Pancreas (tissue), 10 donors: ENCODE data around the gene ERBB2. TPM values are rescaled to one million over a fixed set of nuclear protein-coding genes. Genes with fewer than 3 reads are reported as not detected.

ENCODE experiments used
- ATAC-seq, 4 donors: fragments of 200-7000 bp; cut with Tn5 transposase; one replicate each; pipeline versions ENCODE4 v1.8.0 to v1.9.1; 2020; ENCODE audit warnings: mild to moderate bottlenecking in 4 of 4, moderate library complexity in 4 of 4
- DNase-seq, 6 donors: peaks; one replicate each; pipeline ENCODE4 v3.0.0-alpha.2; 2020
- FAIRE-seq: peaks from 2 replicates; lab custom pipeline; 2012; peaks lifted over from hg19 to GRCh38; lab: Jason Lieb, UNC
- H3K27ac ChIP-seq, 4 donors: fragments of 200-600 bp; sonication (generic); 1 replicate in 3 of 4; 2 replicates in 1 of 4; pipeline versions ENCODE4 v1.5.0 to v1.8.0; 2020
- H3K27me3 ChIP-seq, 4 donors: fragments of 200-600 bp; one replicate each; pipeline ENCODE4 v1.8.0; 2021
- H3K36me3 ChIP-seq, 3 donors: fragments of 200-600 bp; sonication (generic) in 1 of 3; one replicate each; pipeline versions ENCODE4 v1.5.0 to v1.8.0; 2020 to 2021
- H3K4me1 ChIP-seq, 3 donors: fragments of 200-600 bp; one replicate each; pipeline ENCODE4 v1.8.0; 2021
- H3K4me3 ChIP-seq, 4 donors: fragments of 200-600 bp; sonication (generic) in 2 of 4; one replicate each; pipeline versions ENCODE4 v1.5.0 to v1.8.0; 2020 to 2021
- H3K9me3 ChIP-seq, 4 donors: fragments of 200-600 bp; one replicate each; pipeline ENCODE4 v1.8.0; 2021
- WGBS, 2 donors: extraction: QIAGEN DNeasy Blood & Tissue Kit; methylation state at CpG; one replicate each; pipeline ENCODE4 v1.1.7; 2013; 5-methylcytosine and 5-hydroxymethylcytosine counted together
- intact Hi-C, 3 donors: fragments of 100-400 bp; cut with DNase I; formaldehyde crosslinking; loops; one replicate each; pipeline versions ENCODE4 v1.11.1 to v1.14.2; 2022
- microRNA-seq, 2 donors: library from miRNA; unstranded; fragments of <30 nt; microRNA quantifications; one replicate each; pipeline versions ENCODE4 to v1.1.0, GENCODE V29; 2019 to 2020
- polyA plus RNA-seq, 2 donors: library from polyadenylated mRNA; stranded (reverse); fragments of 200-250 nt; gene quantifications; one replicate each; pipeline ENCODE4 v1.2.3, GENCODE V29; 2013
- total RNA-seq, 6 donors: library from RNA; stranded (reverse); fragmentation: NEBNext Ultra II Directional in 4 of 6; extraction: Animal tissue kit (Norgen Biotek cat#: 25700) in 4 of 6; gene quantifications; one replicate each; pipeline versions ENCODE4 v1.2.1 to v1.2.4, GENCODE V29; 2021 to 2023
- TF ChIP-seq, protein P1 (sequence below), 4 donors: fragments of 200-600 bp; sonication (generic) in 3 of 4; IDR thresholded peaks; one replicate each; pipeline versions ENCODE4 v1.5.0 to v1.8.0; 2021; ENCODE audit warnings: antibody characterized with exemption in 4 of 4
- donor health status: healthy with polysubstance abuse.
- donor health status: DM: no; HTN: no; CAD: no; lungs with moderate emphysema.
- donor health status: DM: no; HTN: no; CAD: no.
- donor health status: control.
- donor health status: control.
- donor health status: Bipolar disorder and iron deficiency.
- donor health status: DM: yes; HTN: yes; CAD: no.
- donor health status: DM: no; HTN: no; CAD: no.
- donor health status: DM: no; HTN: no; CAD: no.
- donor health status: DM: yes; HTN: yes; CAD: no.

ERBB2 gene
- total and polyA plus RNA-seq, 8 donors, result 37.2 to 78.9 (median 43.9) TPM

DNA sequence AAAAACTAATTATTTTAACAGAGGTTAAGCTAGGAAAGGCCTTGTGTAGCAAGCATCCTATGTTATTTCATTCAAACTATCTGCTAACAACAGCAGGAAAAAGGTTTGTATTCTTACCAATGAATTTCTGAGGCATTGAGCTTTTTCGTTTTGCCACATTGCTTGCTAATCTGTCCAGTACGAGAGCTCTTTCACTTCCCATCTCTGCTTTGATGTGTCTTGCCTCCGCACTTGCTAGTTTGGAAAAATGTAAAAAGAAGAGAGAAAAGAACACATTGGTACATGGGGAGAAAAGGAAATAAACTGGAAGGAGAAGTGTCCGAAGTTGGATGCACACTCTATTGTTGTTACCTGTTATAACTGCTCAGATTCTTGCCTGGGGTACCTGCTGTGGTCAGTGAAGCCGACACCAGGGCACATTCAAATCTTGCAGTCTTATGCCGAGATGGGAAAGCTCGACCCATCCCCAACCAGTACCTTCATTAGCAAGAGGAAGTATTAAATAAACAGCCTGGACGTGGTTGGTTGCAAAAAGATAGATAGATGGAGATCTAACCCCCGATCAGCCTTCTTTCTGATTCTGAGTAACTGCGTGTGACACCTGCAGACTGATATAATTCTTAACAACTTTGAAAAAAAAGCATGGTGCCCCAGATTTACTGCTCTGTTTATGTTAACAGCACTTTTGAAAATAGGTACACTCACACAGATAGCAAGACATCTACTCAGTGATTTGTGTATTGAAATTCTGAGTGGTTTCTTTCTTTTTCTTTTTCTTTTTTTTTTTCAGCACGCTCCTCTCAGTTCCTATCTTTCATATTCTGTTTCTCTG lies 77.9 kb downstream of the ERBB2 start:
- DNase-seq (no peak), FAIRE-seq (no peak), ATAC-seq (no peak)
- Histone ChIP-seq H3K36me3 (no peaks in the 10 kb centered on the region), H3K4me1 (peaks cover 5 to 14% (median 9%) of the 10 kb centered on the region in 3 donors), H3K4me3 (no peak overlapping the region), H3K27me3 (peaks cover 0 to 5% (median 0%) of the 10 kb centered on the region in 4 donors), H3K27ac (no peak overlapping the region), H3K9me3 (no peaks in the 10 kb centered on the region)
- intact Hi-C loops, result no loop called here
- TF ChIP-seq, protein P1, sequence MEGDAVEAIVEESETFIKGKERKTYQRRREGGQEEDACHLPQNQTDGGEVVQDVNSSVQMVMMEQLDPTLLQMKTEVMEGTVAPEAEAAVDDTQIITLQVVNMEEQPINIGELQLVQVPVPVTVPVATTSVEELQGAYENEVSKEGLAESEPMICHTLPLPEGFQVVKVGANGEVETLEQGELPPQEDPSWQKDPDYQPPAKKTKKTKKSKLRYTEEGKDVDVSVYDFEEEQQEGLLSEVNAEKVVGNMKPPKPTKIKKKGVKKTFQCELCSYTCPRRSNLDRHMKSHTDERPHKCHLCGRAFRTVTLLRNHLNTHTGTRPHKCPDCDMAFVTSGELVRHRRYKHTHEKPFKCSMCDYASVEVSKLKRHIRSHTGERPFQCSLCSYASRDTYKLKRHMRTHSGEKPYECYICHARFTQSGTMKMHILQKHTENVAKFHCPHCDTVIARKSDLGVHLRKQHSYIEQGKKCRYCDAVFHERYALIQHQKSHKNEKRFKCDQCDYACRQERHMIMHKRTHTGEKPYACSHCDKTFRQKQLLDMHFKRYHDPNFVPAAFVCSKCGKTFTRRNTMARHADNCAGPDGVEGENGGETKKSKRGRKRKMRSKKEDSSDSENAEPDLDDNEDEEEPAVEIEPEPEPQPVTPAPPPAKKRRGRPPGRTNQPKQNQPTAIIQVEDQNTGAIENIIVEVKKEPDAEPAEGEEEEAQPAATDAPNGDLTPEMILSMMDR (IDR thresholded peaks at IDR 0.05), result no peak
- 60 to 61% methylated on average over 11 of the region's 11 CpGs for WGBS, 2 donors

Small RNA genes lying within 50 kb of the gene (microRNA-seq; reads per million reads assigned to microRNA genes)
- 0.29 to 1.5 reads per million in 2 donors for gene MIR4728

Other genes starting within 250 kb of the ERBB2 start
- gene MED1, start 248.8 kb upstream of the ERBB2 start, total RNA-seq, result 10 to 100 TPM in 4 of 6 donors, 1 to 10 TPM in 2; 7.1 to 16.8 (median 12.5) TPM
- 1 to 10 TPM; 4.0 to 6.0 TPM for gene MED1, start 248.8 kb upstream of the ERBB2 start, polyA plus RNA-seq
- gene CDK12, start 238.6 kb upstream of the ERBB2 start, total RNA-seq, result 10 to 100 TPM; 14.3 to 30.7 (median 18.2) TPM
- gene CDK12, start 238.6 kb upstream of the ERBB2 start, polyA plus RNA-seq, result 10 to 100 TPM in 1 of 2 donors, 1 to 10 TPM in 1; 9.3 to 12.4 TPM
- gene NEUROD2, start 92.1 kb upstream of the ERBB2 start, total RNA-seq, result not detected
- under 1 TPM in 1 of 2 donors, not detected in 1; 0.04 TPM for gene NEUROD2, start 92.1 kb upstream of the ERBB2 start, polyA plus RNA-seq
- 10 to 100 TPM; 42.8 to 74.3 (median 62.8) TPM for gene PPP1R1B, start 73.1 kb upstream of the ERBB2 start, total RNA-seq
- 100 to 1,000 TPM in 1 of 2 donors, 10 to 100 TPM in 1; 99.1 to 201 TPM for gene PPP1R1B, start 73.1 kb upstream of the ERBB2 start, polyA plus RNA-seq
- 10 to 100 TPM; 24.4 to 35.7 (median 27.2) TPM for gene STARD3, start 62.9 kb upstream of the ERBB2 start, total RNA-seq
- gene STARD3, start 62.9 kb upstream of the ERBB2 start, polyA plus RNA-seq, result 10 to 100 TPM; 64.5 to 73.8 TPM
- 1 to 10 TPM in 1 of 6 donors, under 1 TPM in 5; 0.13 to 2.0 (median 0.30) TPM for gene TCAP, start 34.7 kb upstream of the ERBB2 start, total RNA-seq
- 1 to 10 TPM; 1.1 to 3.0 TPM for gene TCAP, start 34.7 kb upstream of the ERBB2 start, polyA plus RNA-seq
- gene PNMT, start 31.6 kb upstream of the ERBB2 start, total RNA-seq, result under 1 TPM in 3 of 6 donors, not detected in 3; 0.16 to 0.64 (median 0.23) TPM
- 10 to 100 TPM in 1 of 2 donors, 1 to 10 TPM in 1; 3.0 to 11.7 TPM for gene PNMT, start 31.6 kb upstream of the ERBB2 start, polyA plus RNA-seq
- gene PGAP3, start 12.0 kb upstream of the ERBB2 start, total RNA-seq, result 10 to 100 TPM; 19.4 to 33.4 (median 23.1) TPM
- gene PGAP3, start 12.0 kb upstream of the ERBB2 start, polyA plus RNA-seq, result 10 to 100 TPM; 34.7 to 46.3 TPM
- 10 to 100 TPM; 17.0 to 26.5 (median 24.3) TPM for gene MIEN1, start 30.5 kb downstream of the ERBB2 start, total RNA-seq
- 10 to 100 TPM; 54.4 to 75.2 TPM for gene MIEN1, start 30.5 kb downstream of the ERBB2 start, polyA plus RNA-seq
- gene GRB7, start 37.9 kb downstream of the ERBB2 start, total RNA-seq, result 10 to 100 TPM; 17.8 to 39.9 (median 26.5) TPM
- 10 to 100 TPM; 50.4 to 64.4 TPM for gene GRB7, start 37.9 kb downstream of the ERBB2 start, polyA plus RNA-seq
- 1 to 10 TPM in 2 of 6 donors, under 1 TPM in 4; 0.32 to 1.2 (median 0.84) TPM for gene IKZF3, start 164.2 kb downstream of the ERBB2 start, total RNA-seq
- under 1 TPM; 0.12 to 0.15 TPM for gene IKZF3, start 164.2 kb downstream of the ERBB2 start, polyA plus RNA-seq
- not detected for gene ZPBP2, start 168.1 kb downstream of the ERBB2 start, total RNA-seq
- gene ZPBP2, start 168.1 kb downstream of the ERBB2 start, polyA plus RNA-seq, result not detected
- 1 to 10 TPM; 2.5 to 9.9 (median 6.6) TPM for gene GSDMB, start 218.6 kb downstream of the ERBB2 start, total RNA-seq
- gene GSDMB, start 218.6 kb downstream of the ERBB2 start, polyA plus RNA-seq, result 10 to 100 TPM; 16.9 to 23.6 TPM
- 10 to 100 TPM; 45.0 to 78.1 (median 61.6) TPM for gene ORMDL3, start 227.5 kb downstream of the ERBB2 start, total RNA-seq
- 10 to 100 TPM; 36.4 to 44.0 TPM for gene ORMDL3, start 227.5 kb downstream of the ERBB2 start, polyA plus RNA-seq
- gene LRRC3C, start 227.7 kb downstream of the ERBB2 start, total RNA-seq, result not detected
- not detected for gene LRRC3C, start 227.7 kb downstream of the ERBB2 start, polyA plus RNA-seq